Endometrium (tissue), 2 donors: Measurements from ENCODE around the gene FMN2.
"Not testable (repeated sequence)": the region's sequence is repeated elsewhere in the genome, so short reads cannot be mapped to it uniquely, and the experiment has no call there.

Experiments
- FAIRE-seq: peaks from 2 replicates; lab custom pipeline; 2012; peaks lifted over from hg19 to GRCh38; lab: Jason Lieb, UNC
- donor health status: control.
- donor health status: control.

The FMN2 gene

GRCh38 chr1:240255922-240256321, 164.2 kb downstream of the FMN2 start:
- no peak for FAIRE-seq

- FAIRE-seq, result no peak
Measured at GRCh38 chr1:240256836-240257503, 165.3 kb downstream of the FMN2 start.

GRCh38 chr1:240258910-240259309, 167.2 kb downstream of the FMN2 start:
- no peak for FAIRE-seq

- not testable (repeated sequence) for FAIRE-seq
Measured at GRCh38 chr1:240264494-240264893, 172.8 kb downstream of the FMN2 start.

- FAIRE-seq, result no peak
Measured at GRCh38 chr1:240271081-240271480, 179.4 kb downstream of the FMN2 start.

- no peak for FAIRE-seq
Measured at GRCh38 chr1:240274569-240274968, 182.9 kb downstream of the FMN2 start.

- FAIRE-seq, result not testable (repeated sequence)
Measured at GRCh38 chr1:240275219-240275618, 183.5 kb downstream of the FMN2 start.

GRCh38 chr1:240278082-240278481, 186.4 kb downstream of the FMN2 start:
- FAIRE-seq, result no peak

GRCh38 chr1:240280560-240281322, 189.1 kb downstream of the FMN2 start:
- no peak for FAIRE-seq

- no peak for FAIRE-seq
Measured at GRCh38 chr1:240282061-240282830, 190.6 kb downstream of the FMN2 start.

- FAIRE-seq, result no peak
Measured at GRCh38 chr1:240284656-240285414, 193.2 kb downstream of the FMN2 start.

GRCh38 chr1:240285540-240285939, 193.9 kb downstream of the FMN2 start:
- no peak for FAIRE-seq

- no peak for FAIRE-seq
Measured at GRCh38 chr1:240287722-240288121, 196.0 kb downstream of the FMN2 start.

- no peak for FAIRE-seq
Measured at GRCh38 chr1:240293706-240294105, 202.0 kb downstream of the FMN2 start.

- no peak for FAIRE-seq
Measured at GRCh38 chr1:240294566-240294965, 202.9 kb downstream of the FMN2 start.

- no peak for FAIRE-seq
Measured at GRCh38 chr1:240295811-240296210, 204.1 kb downstream of the FMN2 start.

- no peak for FAIRE-seq
Measured at GRCh38 chr1:240304466-240304865, 212.8 kb downstream of the FMN2 start.

- no peak for FAIRE-seq
Measured at GRCh38 chr1:240306673-240307072, 215.0 kb downstream of the FMN2 start.

- no peak for FAIRE-seq
Measured at GRCh38 chr1:240308096-240308495, 216.4 kb downstream of the FMN2 start.

- no peak for FAIRE-seq
Measured at GRCh38 chr1:240309769-240310168, 218.1 kb downstream of the FMN2 start.

GRCh38 chr1:240310226-240310925, 218.7 kb downstream of the FMN2 start:
- peak; percentile 88 for FAIRE-seq

GRCh38 chr1:240312872-240313271, 221.2 kb downstream of the FMN2 start:
- FAIRE-seq, result no peak
